ENCODE measurements around the gene CLASP2.

GRCh38 chr3:33579840-33580239, 138.2 kb downstream of the CLASP2 start:
- no peak for TF ChIP-seq CREB5 (CRISPR knock-in tag; IDR thresholded peaks at IDR 0.05; ENCODE audit: low read depth)
- no peak for TF ChIP-seq OSR1 (CRISPR knock-in tag; IDR thresholded peaks at IDR 0.05)
- no peak for TF ChIP-seq ZFP3 (CRISPR knock-in tag; IDR thresholded peaks at IDR 0.05)
- TF ChIP-seq POU6F1 (CRISPR knock-in tag; IDR thresholded peaks at IDR 0.05; ENCODE audit: borderline replicate concordance, low read depth): no peak
- TF ChIP-seq PATZ1 (CRISPR knock-in tag; IDR thresholded peaks at IDR 0.05; ENCODE audit: borderline replicate concordance): no peak
- TF ChIP-seq GLIS3 (CRISPR knock-in tag; IDR thresholded peaks at IDR 0.05): no peak
- no peak for TF ChIP-seq BACH2 (CRISPR knock-in tag; IDR thresholded peaks at IDR 0.05; ENCODE audit: borderline replicate concordance)
- no peak for TF ChIP-seq ZFP30 (CRISPR knock-in tag; IDR thresholded peaks at IDR 0.05)
- no peak for TF ChIP-seq SNAI2 (CRISPR knock-in tag; IDR thresholded peaks at IDR 0.05)
- no peak for TF ChIP-seq TCF4 (CRISPR knock-in tag; IDR thresholded peaks at IDR 0.05; ENCODE audit: borderline replicate concordance)
- TF ChIP-seq ZNF8 (CRISPR knock-in tag; IDR thresholded peaks at IDR 0.05): no peak
- no peak for TF ChIP-seq TSHZ2 (CRISPR knock-in tag; IDR thresholded peaks at IDR 0.05)
- TF ChIP-seq ARNTL (CRISPR knock-in tag; IDR thresholded peaks at IDR 0.05; ENCODE audit: borderline replicate concordance, low read depth): no peak

Measured in SK-N-SH treated with all-trans-retinoic acid at 6 μM for 48 hours (cell line).